Immature natural killer cell (primary cell): Measurements from ENCODE around the gene SLC2A1. TPM values are rescaled to one million over a fixed set of nuclear protein-coding genes. Genes with fewer than 3 reads are reported as not detected.
"Not testable (repeated sequence)": the region's sequence is repeated elsewhere in the genome, so short reads cannot be mapped to it uniquely, and the experiment has no call there.

Experiments used
- DNase-seq, 3 donors: peaks; one replicate each; pipeline ENCODE4 v3.0.0; 2022; ENCODE audit warnings: mixed read lengths in 1 of 3
- H3K27ac Mint-ChIP-seq, 6 donors: one replicate each; pipeline ENCODE4 v1.8.0; 2020; ENCODE audit warnings: mixed read lengths in 6 of 6, mild to moderate bottlenecking in 5 of 6, inconsistent platforms in 4 of 6, moderate library complexity in 3 of 6
- H3K27me3 Mint-ChIP-seq, 3 donors: one replicate each; pipeline ENCODE4 v1.8.0; 2020 to 2021; ENCODE audit warnings: low read depth in 3 of 3, mild to moderate bottlenecking in 3 of 3, mixed read lengths in 3 of 3, moderate library complexity in 3 of 3, inconsistent platforms in 1 of 3
- H3K36me3 Mint-ChIP-seq, 3 donors: one replicate each; pipeline ENCODE4 v1.8.0; 2020; ENCODE audit warnings: mixed read lengths in 3 of 3, inconsistent platforms in 2 of 3, mild to moderate bottlenecking in 2 of 3
- H3K4me1 Mint-ChIP-seq, 2 donors: one replicate each; pipeline ENCODE4 v1.8.0; 2020; ENCODE audit warnings: inconsistent platforms in 2 of 2, mild to moderate bottlenecking in 2 of 2, mixed read lengths in 2 of 2, moderate library complexity in 1 of 2
- H3K4me3 Mint-ChIP-seq, 5 donors: one replicate each; pipeline ENCODE4 v1.8.0; 2020; ENCODE audit warnings: mild to moderate bottlenecking in 5 of 5, mixed read lengths in 5 of 5, inconsistent platforms in 3 of 5, moderate library complexity in 3 of 5
- H3K9me3 Mint-ChIP-seq, 6 donors: one replicate each; pipeline ENCODE4 v1.8.0; 2020; ENCODE audit warnings: mild to moderate bottlenecking in 6 of 6, mixed read lengths in 6 of 6, inconsistent platforms in 4 of 6, moderate library complexity in 3 of 6
- polyA plus RNA-seq, 3 donors: library from polyadenylated mRNA; unstranded; fragments of 300-500 nt; fragmentation: Illumina TruSeq; gene quantifications; one replicate each; pipeline ENCODE4 v1.2.3, GENCODE V29; 2021

Gene SLC2A1
- polyA plus RNA-seq, 3 donors from 2014 or later = 39.1 to 55.0 (median 42.4) TPM

- Mint-ChIP-seq H3K27me3 (peaks cover 9 to 20% (median 14%) of the 10 kb centered on the region in 3 donors), H3K27ac (peak overlapping the region; percentile 84 to 96 (median 92)), H3K4me1 (peaks cover 42 to 56% of the 10 kb centered on the region in 2 donors)
Observed at GRCh38 chr1:42924082-42924850, 34.4 kb downstream of the SLC2A1 start.

GRCh38 chr1:42923367-42924081, 35.1 kb downstream of the SLC2A1 start:
- Mint-ChIP-seq H3K36me3 (peaks cover 12 to 29% (median 18%) of the 10 kb centered on the region in 3 donors), H3K4me1 (peaks cover 36 to 48% of the 10 kb centered on the region in 2 donors), H3K9me3 (no peaks in the 10 kb centered on the region), H3K27ac (peak overlapping the region; percentile 84 to 96 (median 92)), H3K27me3 (peaks cover 6 to 17% (median 16%) of the 10 kb centered on the region in 3 donors), H3K4me3 (peak overlapping the region; percentile 83 to 96 (median 90))
- no peak for DNase-seq

More at GRCh38 chr1:42924082-42924850, 34.4 kb downstream of the SLC2A1 start:
- H3K9me3 Mint-ChIP-seq = no peaks in the 10 kb centered on the region
- peak overlapping the region; percentile 83 to 96 (median 90) for H3K4me3 Mint-ChIP-seq
- peak; percentile 91 to 93 (median 92) for DNase-seq
- peaks cover 19 to 37% (median 25%) of the 10 kb centered on the region in 3 donors for H3K36me3 Mint-ChIP-seq

- Mint-ChIP-seq H3K36me3 (peaks cover 10 to 22% (median 12%) of the 10 kb centered on the region in 3 donors), H3K27me3 (peaks cover 6 to 16% (median 13%) of the 10 kb centered on the region in 3 donors), H3K4me3 (peak overlapping the region; percentile 83 to 96 (median 90)), H3K4me1 (peaks cover 29 to 43% of the 10 kb centered on the region in 2 donors), H3K9me3 (no peaks in the 10 kb centered on the region), H3K27ac (peak overlapping the region; percentile 84 to 96 (median 92))
- peak; percentile 57 to 60 (median 59) for DNase-seq
Observed at GRCh38 chr1:42922687-42923366, 35.8 kb downstream of the SLC2A1 start.

- DNase-seq = no peak
- H3K27me3 Mint-ChIP-seq = peaks cover 6 to 14% (median 13%) of the 10 kb centered on the region in 3 donors
- H3K4me1 Mint-ChIP-seq = peaks cover 26 to 36% of the 10 kb centered on the region in 2 donors
- H3K9me3 Mint-ChIP-seq = no peaks in the 10 kb centered on the region
- H3K4me3 Mint-ChIP-seq = no peak overlapping the region
- peaks cover 3 to 12% (median 5%) of the 10 kb centered on the region in 3 donors for H3K36me3 Mint-ChIP-seq
- H3K27ac Mint-ChIP-seq = no peak overlapping the region
Observed at GRCh38 chr1:42921769-42922168, 36.9 kb downstream of the SLC2A1 start.

GRCh38 chr1:42919651-42920050, 39.0 kb downstream of the SLC2A1 start:
- DNase-seq, H3K36me3 Mint-ChIP-seq, H3K4me3 Mint-ChIP-seq, H3K9me3 Mint-ChIP-seq, H3K27ac Mint-ChIP-seq: not testable (repeated sequence)
- Mint-ChIP-seq H3K4me1 (peaks cover 36 to 42% of the 10 kb centered on the region in 2 donors), H3K27me3 (peaks cover 10% of the 10 kb centered on the region in 3 donors)

- no peak overlapping the region for H3K27ac Mint-ChIP-seq
- peaks cover 4 to 6% (median 5%) of the 10 kb centered on the region in 3 donors for H3K27me3 Mint-ChIP-seq
- peaks cover 0 to 6% (median 3%) of the 10 kb centered on the region in 3 donors for H3K36me3 Mint-ChIP-seq
- peaks cover 26 to 35% of the 10 kb centered on the region in 2 donors for H3K4me1 Mint-ChIP-seq
- peaks cover 0 to 18% (median 4%) of the 10 kb centered on the region in 6 donors for H3K9me3 Mint-ChIP-seq
- H3K4me3 Mint-ChIP-seq = no peak overlapping the region
- DNase-seq = no peak
Observed at GRCh38 chr1:42917241-42917495, 41.5 kb downstream of the SLC2A1 start.

- Mint-ChIP-seq H3K27me3 (peaks cover 4 to 6% (median 5%) of the 10 kb centered on the region in 3 donors), H3K9me3 (peaks cover 0 to 18% (median 4%) of the 10 kb centered on the region in 6 donors), H3K36me3 (peaks cover 0 to 6% (median 3%) of the 10 kb centered on the region in 3 donors), H3K4me3 (peak overlapping the region in 4 of 5 donors; percentile 13 to 57 (median 52)), H3K4me1 (peaks cover 26 to 35% of the 10 kb centered on the region in 2 donors), H3K27ac (peak overlapping the region in 4 of 6 donors; percentile 31 to 80 (median 62))
- DNase-seq = no peak
Observed at GRCh38 chr1:42915456-42915855, 43.2 kb downstream of the SLC2A1 start.

- no peak overlapping the region for H3K27ac Mint-ChIP-seq
- DNase-seq = no peak
- peaks cover 4 to 6% (median 5%) of the 10 kb centered on the region in 3 donors for H3K27me3 Mint-ChIP-seq
- peaks cover 0 to 18% (median 4%) of the 10 kb centered on the region in 6 donors for H3K9me3 Mint-ChIP-seq
- H3K36me3 Mint-ChIP-seq = peaks cover 0 to 6% (median 3%) of the 10 kb centered on the region in 3 donors
- H3K4me1 Mint-ChIP-seq = peaks cover 26 to 35% of the 10 kb centered on the region in 2 donors
- H3K4me3 Mint-ChIP-seq = no peak overlapping the region
Observed at GRCh38 chr1:42914092-42914627, 44.5 kb downstream of the SLC2A1 start.

GRCh38 chr1:42913426-42914091, 45.1 kb downstream of the SLC2A1 start:
- H3K27ac Mint-ChIP-seq = peak overlapping the region in 3 of 6 donors; percentile 15 to 56 (median 54)
- peak; percentile 68 to 78 (median 74) for DNase-seq
- peaks cover 4 to 5% (median 4%) of the 10 kb centered on the region in 3 donors for H3K27me3 Mint-ChIP-seq
- peaks cover 0 to 18% (median 4%) of the 10 kb centered on the region in 6 donors for H3K9me3 Mint-ChIP-seq
- H3K4me1 Mint-ChIP-seq = peaks cover 26 to 35% of the 10 kb centered on the region in 2 donors
- H3K4me3 Mint-ChIP-seq = peak overlapping the region in 1 of 5 donors; percentile 3
- H3K36me3 Mint-ChIP-seq = peaks cover 0 to 6% (median 3%) of the 10 kb centered on the region in 3 donors

- H3K27ac Mint-ChIP-seq = no peak overlapping the region
- H3K27me3 Mint-ChIP-seq = peaks cover 0 to 3% (median 2%) of the 10 kb centered on the region in 3 donors
- H3K9me3 Mint-ChIP-seq = peaks cover 0 to 12% (median 4%) of the 10 kb centered on the region in 6 donors
- no peak for DNase-seq
- no peak overlapping the region for H3K4me3 Mint-ChIP-seq
- peaks cover 0 to 3% (median 0%) of the 10 kb centered on the region in 3 donors for H3K36me3 Mint-ChIP-seq
- H3K4me1 Mint-ChIP-seq = peaks cover 20 to 29% of the 10 kb centered on the region in 2 donors
Observed at GRCh38 chr1:42910985-42911384, 47.7 kb downstream of the SLC2A1 start.

GRCh38 chr1:42908046-42908445, 50.6 kb downstream of the SLC2A1 start:
- Mint-ChIP-seq H3K36me3 (no peaks in the 10 kb centered on the region), H3K27me3 (no peaks in the 10 kb centered on the region), H3K9me3 (no peaks in the 10 kb centered on the region), H3K27ac (no peak overlapping the region), H3K4me1 (no peaks in the 10 kb centered on the region), H3K4me3 (no peak overlapping the region)
- DNase-seq = no peak

- DNase-seq = no peak
- Mint-ChIP-seq H3K4me3 (no peak overlapping the region), H3K27ac (no peak overlapping the region), H3K36me3 (no peaks in the 10 kb centered on the region), H3K27me3 (peaks cover 0 to 5% (median 4%) of the 10 kb centered on the region in 3 donors), H3K9me3 (peaks cover 0 to 2% (median 0%) of the 10 kb centered on the region in 6 donors), H3K4me1 (no peaks in the 10 kb centered on the region)
Observed at GRCh38 chr1:42904434-42904833, 54.2 kb downstream of the SLC2A1 start.

- Mint-ChIP-seq H3K27me3 (peaks cover 5 to 22% (median 18%) of the 10 kb centered on the region in 3 donors), H3K9me3 (peaks cover 0 to 20% (median 13%) of the 10 kb centered on the region in 6 donors)
- H3K4me3 Mint-ChIP-seq, H3K36me3 Mint-ChIP-seq, DNase-seq, H3K4me1 Mint-ChIP-seq, H3K27ac Mint-ChIP-seq: not testable (repeated sequence)
Observed at GRCh38 chr1:42899960-42900359, 58.7 kb downstream of the SLC2A1 start.
